Stimulated activated naive CD4-positive, alpha-beta T cell (primary cell): ENCODE data around the gene HHIP.

Experiments used
- DNase-seq, 6 experiments: peaks; one replicate each; lab custom pipeline; 2025; lab: John Stamatoyannopoulos, UW

HHIP gene

DNA sequence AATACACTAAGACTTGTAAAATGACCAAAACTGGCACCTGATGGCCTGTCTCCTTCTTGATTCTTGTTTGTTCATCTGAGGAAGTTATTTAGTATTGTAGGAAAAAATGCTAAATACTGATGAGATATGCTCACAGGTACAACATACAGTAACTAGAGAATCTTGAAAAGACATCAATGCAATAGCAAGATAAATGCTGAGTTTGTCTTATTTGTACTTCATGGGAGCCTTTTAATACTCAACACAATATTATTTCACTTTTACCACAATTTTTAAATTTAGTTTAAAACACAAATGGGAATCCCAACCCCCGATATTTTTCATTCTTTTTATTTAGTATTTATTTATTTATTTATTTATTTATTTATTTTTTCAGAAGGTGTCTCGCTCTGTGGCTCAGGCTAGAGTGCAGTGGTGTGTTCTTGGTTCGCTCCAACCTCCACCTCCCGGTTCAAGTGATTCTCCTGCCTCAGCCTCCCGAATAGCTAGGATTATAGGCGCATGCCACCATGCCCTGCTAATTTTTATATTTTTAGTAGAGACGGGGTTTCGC is 12.1 kb downstream of the HHIP start:
- DNase-seq: no peak

DNA sequence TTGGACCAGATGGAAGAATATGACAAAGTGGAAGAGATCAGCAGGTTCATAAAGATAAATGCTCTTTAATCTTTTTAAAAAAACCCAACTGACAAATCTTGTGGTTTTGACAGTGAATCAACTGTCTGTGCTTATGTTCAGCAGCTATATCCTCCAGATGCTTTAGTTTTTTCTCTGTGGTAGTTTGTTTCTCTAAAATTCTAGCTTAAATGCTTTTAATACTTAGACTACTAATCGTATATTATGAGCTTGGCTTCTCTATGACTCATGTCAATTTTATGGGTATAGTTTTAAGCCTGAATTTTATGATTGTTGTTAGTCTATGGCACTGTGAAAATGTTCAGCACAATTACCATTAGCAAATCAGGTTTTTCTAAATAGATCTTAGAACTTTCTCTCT is 12.9 kb downstream of the HHIP start:
- DNase-seq: no peak

DNA sequence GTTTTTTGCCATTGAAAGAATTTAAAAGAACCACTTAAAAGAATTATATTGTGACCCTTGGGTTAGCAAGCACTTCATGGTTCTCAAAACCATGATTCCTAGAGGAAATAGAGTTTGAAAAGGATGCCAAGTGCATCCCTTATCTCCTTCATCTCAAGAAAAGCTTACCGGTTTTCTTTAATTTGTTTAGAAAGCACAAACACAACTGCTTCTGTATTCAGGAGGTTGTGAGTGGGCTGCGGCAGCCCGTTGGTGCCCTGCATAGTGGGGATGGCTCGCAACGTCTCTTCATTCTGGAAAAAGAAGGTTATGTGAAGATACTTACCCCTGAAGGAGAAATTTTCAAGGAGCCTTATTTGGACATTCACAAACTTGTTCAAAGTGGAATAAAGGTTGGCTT is 13.5 kb downstream of the HHIP start:
- no peak for DNase-seq

DNA sequence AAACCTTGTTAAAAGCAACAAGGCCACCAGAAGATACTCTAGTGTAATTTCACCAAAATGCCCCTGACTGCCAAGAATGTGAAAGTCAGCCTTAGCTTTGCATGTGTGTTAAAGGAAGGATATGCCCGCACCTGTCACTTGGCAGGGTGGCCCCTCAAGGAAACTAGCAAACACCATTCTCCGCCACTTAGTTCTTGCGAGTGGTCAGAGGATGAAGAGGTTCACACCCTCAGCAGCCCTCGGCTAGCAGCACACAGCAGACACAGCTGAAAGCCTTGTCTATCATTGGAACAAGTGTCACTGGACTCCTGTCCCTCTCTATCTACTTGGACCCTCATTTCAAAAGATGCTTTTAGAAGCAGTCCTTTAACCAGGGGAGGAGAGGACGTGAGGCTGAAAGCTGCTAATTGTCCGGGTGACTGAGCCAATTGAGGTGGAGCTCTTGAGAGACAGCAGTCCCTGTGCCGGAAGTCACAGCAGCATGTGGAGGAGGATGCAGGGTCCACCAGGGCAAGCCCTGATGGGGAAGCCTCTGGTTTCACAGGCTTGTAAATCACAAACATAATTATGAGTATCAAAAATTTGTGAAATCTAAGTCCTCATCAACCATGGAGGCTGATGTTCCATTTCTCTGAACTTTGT is 18.0 kb downstream of the HHIP start:
- no peak for DNase-seq

DNA sequence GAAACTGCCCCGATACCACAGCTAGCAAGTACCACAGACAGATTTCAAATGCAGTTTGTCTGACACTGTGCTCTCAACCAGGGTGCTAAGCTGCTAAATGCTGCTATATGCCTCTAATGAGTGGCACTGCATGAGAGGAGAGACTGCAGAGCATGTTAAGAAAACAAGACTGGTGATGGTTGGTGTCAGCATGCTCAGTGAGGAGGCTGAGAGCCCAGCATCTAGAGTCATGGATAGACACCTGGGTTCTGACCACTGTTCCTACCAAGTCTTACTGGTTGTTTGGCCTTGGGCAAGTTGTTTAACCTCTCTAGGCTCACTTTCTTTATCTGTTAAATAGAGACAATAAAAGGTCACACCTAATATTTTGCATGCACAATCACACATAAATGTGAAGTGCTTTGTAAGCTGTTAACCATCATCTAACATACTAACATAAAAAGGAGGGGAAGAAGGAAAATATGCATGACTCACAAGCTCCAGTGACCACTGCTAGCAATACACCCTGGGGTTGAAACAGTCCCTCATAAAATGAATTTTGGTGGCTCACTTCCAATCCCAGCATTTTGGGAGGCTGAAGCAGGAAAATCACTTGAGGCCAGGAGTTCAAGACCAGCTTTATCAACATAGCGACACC is 20.7 kb downstream of the HHIP start:
- no peak for DNase-seq

DNA sequence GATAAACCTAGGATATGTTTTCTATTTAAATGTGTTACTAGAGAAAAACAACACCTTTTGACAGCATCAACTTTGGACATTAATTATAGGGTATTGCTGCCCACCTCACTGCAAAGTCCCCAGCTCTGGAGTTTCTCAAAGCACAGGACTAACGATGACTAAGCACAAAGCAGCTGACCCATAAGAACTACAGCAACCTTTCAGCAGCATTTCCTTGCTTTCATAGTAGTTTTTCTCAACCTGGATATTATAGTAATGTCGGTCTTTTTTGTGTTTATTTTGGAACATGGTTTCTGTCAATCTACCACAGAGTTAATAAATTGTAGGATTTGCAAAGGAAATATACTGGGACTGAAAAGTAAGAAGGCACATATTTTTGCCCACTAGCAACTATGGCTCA is 21.5 kb downstream of the HHIP start:
- no peak for DNase-seq

DNA sequence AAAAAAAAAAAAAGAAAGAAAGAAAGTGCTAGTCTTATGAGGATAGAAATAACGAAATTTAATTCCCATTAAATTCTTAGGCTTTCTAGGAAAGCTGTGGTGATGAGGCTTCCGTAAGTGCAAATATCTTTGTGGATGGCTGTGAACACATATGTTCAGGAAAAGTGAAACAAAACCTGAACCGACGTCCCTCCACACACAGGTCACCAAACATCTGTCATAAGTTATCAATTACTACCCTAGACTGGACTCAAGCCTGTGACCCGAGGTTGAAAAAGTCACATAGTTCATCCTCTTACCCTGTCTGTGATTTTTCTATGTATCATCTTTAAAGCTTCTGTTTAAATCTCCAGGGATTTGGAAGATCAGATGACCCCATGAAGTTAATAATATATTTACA is 24.8 kb downstream of the HHIP start:
- DNase-seq: no peak

DNA sequence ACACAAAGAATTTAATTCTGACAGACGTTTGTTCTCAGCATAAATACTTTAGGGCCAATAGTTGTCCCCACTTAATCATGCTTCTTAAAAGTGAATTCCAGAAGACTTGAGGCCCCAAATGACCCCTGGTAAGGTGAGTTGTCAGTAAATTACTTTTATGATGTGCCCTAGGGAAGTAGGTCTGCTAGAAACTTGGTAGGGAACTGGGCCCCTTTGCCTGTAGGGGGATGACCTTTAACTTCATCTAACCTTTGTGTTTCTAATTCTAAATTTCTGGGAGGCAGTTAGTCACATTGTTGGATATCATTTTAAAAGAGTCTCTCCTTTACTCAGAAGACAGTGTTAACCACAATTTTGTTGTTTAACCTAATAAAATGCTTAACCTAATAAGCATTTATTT is 28.8 kb downstream of the HHIP start:
- no peak for DNase-seq

DNA sequence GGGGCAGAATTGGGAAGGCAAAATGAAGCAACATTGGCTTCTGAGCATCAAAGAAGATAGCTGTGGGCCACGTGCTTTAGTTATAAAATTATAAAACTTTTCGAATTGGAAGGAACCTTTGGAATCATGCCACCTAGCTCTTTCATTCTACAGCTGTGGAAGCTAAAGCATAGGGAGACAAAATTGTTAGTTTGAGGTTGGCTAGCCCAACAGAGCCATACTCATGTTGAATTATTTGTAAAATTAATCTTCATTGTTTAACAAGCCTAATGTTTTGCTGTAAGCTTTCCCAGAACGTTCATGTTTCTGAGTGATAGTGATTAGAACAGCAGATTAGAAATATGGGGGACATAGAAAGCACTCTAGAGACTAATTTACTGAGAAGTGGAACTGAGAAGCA is 35.9 kb downstream of the HHIP start:
- no peak for DNase-seq

DNA sequence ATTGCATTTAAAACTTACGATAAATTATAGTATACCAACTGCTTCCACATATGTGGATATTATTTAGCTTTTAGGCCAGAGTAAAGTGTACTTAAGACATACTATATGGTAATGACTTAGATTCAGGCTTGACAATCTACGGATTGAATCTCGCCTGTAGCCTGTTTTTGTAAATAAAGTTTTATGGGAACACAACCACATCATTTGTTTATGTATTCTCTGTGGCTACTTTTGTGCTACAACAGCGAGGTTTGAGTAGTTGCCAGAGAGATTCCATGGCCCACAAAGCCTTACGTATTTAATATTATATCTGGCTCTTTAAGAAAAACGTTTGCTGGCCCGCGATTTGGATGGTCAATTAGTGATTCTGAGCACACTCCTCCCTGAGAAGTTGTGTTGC is 37.6 kb downstream of the HHIP start:
- no peak for DNase-seq

DNA sequence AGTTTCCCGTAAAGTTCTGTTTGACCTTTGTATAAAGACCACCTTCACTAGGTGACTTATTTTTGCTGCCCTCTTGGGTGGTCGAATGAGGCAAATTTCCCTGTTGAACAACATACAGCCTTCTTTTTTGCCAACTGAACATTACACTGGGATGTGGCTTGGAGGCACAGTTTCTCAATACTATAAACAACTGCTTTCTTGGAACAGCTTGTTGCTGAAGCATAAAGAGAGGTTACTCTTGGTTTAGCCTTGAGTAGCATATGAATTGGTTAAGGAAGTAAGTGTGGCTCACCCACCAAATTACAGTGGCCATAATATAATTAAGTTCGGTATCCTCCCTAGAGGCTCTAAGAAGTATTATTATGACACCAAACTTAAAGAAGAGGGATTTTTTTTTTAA is 40.0 kb downstream of the HHIP start:
- no peak for DNase-seq

DNA sequence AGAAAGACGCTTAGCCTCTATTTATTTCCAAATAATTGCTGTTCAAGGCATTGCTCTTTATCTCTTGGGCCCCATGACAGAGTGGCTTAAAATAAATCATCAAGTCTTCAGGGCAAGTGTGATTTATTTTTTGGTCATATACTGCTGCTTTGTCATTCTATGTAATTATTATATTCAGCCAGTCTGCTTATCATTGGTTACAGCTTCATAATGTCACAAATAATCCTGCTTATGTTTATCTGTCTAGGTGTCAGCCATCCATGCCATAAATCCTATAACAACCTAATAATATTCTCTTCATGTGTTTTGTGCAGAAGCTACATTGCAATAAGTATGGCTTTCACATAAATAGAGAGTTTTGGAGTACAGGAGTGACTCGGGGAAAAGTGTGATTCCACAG is 41.0 kb downstream of the HHIP start:
- no peak for DNase-seq

DNA sequence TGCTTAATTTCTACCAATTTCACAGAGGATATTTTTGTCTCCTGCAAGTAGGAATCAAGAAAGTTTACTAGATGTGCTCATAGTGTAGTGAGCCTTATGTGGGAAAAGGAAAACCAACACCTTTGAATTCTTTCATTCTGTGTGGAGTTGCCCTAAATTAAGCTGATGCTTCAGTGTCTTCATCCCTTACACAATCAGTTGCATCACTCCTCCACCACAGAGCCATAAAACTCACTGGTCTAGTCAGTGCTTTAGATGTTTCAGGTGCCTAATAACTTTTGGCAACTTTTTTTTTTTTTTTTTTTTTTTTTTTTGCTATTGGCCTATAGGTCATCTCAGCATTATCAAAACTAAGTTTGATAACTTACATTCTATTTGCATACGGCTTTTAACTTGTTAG is 41.5 kb downstream of the HHIP start:
- no peak for DNase-seq

DNA sequence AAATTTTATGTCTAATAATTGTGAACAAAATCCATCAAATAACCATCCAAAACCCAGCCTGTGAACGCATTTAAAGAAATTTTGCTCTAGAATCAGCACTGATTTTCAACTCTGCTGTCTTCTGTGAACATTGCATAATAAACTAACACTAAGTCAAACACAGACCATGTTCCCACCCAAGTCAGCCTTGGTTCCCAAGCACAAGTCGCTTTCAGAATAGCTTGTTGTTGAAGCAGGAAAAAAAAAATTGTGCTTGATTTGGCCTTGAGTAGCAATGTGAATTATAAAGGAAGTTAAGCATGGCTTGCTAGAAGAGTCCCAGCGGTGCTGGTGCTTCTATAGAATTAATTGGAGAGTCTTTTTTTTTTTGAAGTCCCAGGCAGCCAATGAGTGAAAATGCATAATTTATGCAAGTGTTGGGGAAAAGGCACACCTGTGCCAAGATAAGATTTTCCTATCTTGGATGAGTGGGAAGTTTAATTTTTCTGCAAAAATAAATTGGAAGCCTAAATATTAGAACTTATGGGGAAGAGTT is 42.1 kb downstream of the HHIP start:
- DNase-seq: no peak

DNA sequence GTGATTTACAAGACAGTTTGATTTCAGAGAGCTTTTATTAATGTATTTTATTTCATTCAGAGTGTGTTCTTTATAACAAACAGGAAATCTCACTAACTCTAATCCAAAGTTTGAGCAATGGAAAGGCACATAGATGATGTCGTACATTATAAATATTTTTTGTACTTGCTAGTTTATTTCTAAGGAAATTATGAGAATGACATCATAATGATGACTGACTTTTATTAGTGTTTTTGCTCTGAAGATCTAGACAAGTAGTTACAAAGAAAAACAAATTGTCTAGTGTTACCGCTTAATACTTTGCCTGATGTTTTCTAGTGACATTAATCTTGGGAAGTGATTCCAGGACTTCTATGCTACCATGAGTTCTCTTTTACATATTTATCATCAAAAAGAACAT is 43.2 kb downstream of the HHIP start:
- no peak for DNase-seq

DNA sequence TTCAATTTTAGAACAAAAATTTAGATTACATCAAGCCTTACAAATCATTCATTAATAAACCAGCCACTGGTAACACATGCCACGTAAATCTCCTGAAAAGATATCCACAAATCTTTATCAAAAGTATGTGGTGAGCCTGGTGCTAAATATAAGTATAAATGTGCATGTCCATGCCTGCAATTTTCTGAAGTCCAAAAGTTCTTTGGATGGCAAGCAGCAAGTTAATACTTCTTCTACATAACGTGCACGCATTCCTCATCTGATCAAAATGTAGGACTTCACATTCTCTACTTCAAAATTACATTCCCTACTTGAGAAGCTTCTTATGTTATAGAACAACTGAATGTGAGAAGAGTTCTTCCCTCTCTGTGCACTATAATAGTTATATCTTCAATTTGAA is 49.8 kb downstream of the HHIP start:
- no peak for DNase-seq

DNA sequence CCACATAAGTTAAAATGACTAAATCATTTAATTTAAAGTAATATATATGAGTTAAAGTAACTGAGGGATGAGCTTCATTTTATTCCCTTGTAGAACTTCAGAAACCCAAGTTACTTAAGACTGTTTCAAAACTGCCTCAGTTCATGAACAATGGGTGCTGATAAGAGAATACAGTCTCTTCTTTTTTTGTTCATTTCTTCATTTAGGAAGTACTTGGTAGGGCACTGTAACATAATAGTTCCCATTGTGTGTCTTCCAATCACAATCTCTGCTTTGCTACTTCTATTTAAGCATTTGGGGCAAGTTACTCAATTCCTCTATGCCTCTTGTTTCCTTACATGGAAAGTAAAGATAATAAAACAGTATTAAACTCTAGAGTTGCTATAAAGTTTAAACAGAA is 50.4 kb downstream of the HHIP start:
- DNase-seq: no peak

DNA sequence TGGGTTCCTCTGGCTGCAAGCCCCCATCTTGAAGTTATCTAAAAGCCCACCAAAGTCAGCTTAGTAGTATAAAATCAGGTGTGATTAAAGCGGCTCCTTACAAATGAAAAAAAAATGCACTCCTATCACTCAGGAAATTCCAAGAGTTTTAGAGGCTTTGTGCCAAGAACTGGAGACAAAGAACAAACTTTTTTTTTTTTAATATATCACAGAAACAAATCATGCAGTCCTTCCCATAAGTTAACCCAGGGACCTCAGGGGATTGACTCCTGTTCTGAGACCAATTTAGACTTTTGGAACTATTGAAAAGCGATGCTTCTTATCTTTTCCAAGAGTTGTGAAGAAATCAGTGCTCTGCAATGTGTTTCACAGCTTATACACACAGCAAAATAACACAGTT is 53.6 kb downstream of the HHIP start:
- DNase-seq: no peak

DNA sequence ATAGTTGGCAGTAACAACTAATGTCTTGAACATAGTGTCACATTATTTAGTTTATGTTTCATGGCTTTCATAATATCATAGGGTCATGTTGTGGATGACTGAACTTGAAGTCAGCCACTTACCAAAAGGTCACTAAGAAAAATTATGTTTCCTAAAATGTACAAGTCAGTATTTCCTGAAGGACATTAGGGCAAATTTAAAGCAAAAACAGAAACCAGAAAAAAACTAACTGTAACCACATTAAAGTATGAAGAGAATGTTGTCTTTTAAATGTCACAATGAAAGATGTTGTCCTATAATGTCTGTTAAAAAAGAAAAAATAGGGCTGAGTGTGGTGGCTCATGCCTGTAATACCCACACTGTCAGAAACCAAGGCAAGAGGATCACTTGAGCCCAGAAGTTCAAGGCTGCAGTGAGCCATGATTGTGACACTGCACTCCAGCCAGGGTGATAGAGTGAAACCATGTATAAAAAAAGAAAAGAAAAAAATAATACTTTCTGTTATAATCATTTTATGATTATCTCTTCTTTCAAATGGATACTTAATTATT is 55.8 kb downstream of the HHIP start:
- no peak for DNase-seq

DNA sequence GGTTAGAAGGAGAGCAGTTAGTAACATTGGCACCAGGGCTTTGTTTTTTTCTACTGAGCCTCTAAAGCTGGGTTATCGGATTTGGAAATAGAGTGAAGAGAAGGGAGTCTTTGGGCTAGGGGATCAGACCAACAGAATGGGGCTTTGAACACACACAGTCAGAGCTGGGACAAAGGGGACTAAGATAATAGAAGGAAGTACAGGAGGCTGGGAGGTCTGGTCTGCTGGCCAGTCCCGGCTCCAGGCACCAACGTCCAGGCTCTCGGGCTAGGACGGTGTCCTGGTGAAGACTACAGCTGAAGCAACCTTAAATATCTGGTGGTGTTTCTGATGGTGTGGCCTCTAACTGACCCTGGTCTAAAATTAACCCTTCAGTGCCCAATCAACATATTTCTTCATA is 57.5 kb downstream of the HHIP start:
- no peak for DNase-seq

DNA sequence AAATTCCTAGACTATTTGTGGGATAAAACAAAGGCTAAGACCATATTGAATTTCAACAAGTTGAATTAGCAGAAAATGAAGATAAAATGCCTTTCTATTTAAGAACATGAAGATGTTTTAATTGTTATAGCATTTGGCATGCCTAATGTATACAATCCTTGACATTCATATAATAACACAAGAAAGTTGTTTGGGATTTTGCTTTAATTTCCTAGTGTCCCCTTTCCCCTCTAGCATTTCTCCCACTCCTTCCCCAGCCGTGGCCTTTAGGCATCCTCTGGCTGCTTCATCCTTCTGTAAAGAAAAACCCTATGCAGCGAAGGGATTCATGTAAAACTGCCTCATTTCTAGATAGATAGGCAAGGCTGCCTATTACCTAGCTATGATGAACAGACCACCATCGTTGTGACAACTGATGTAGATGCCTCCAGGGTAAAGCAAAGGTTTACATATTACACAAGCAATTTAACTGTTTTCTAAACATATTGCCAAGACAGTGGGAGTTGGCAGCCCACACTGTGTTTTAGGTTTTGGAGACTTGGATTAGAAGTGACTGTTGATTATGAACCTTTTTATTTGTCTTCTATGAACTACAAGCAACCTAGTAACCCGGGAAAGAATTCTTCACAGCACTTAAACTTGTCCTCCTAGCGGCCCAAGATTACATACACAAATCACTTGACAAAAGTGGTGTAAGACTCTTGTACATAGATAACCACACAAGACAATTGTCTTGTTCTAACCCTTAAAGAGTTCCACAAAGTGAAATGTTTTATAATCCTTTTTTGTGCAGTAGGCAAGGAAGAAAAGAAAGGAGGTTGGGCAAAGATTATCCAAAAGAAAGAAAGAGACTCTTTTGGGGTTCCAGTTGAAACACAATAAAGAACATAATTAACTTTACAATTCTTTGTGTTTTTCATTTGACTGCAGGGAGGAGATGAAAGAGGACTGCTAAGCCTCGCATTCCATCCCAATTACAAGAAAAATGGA is 59.9 kb downstream of the HHIP start:
- DNase-seq: no peak

DNA sequence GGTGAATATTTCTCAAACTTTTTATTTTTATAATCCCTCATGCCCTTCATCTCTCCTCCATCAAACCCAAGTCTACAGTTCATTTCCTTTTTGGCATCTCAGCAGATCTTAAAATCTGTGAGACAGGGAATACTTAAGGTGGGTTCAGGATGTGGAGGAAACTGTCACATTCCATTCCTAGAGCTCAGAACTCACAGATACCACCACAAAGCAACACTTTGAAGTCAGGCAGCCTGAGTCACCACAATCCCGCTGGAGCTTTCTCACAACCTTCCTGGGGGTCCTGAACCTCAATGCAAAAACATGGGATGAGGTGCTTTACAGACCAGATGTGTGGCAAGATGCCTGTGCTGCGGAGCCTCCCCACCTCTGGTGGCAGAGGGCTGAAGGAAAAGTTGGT is 63.2 kb downstream of the HHIP start:
- DNase-seq: no peak
